ENCODE data around the gene OR2S2.
"Not testable (repeated sequence)": the region's sequence is repeated elsewhere in the genome, so short reads cannot be mapped to it uniquely, and the experiment has no call there.

OR2S2 gene

DNA sequence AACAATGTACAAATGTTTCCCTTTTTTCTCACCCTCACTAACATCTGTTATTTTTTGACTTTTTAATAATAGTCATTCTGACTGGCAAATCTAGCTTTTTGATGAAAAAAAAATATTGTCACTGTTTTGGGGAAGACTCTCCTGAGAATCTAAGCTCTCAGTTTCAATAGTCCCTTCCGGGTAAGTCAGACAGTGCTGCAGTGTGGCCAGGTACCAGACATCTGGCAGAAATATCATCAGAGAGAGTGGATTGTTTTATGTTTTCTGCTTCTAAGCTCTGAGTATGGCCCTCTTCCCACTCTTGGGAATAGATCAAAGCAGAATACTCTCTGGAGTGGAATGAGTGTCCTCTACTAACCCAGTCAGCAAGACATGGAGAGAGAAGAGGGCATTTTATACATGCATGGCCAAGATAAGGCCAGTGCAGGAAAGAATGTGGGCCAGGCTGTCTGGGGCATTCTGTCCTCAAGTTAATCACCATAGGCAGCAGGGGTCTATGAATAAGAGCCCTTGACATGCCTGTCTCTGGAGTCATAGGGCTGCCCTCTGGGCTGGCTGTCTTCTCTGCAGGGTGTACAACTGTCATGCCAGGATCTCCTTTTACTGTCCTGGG lies 38.5 kb upstream of the OR2S2 start:
- H3K4me1 ChIP-seq: no peaks in the 10 kb centered on the region
- H3K36me3 ChIP-seq: no peaks in the 10 kb centered on the region
- H3K4me3 ChIP-seq: no peak overlapping the region
- peaks cover 0 to 10% of the 10 kb centered on the region in 2 donors for H3K27me3 ChIP-seq
- TF ChIP-seq, protein P1, sequence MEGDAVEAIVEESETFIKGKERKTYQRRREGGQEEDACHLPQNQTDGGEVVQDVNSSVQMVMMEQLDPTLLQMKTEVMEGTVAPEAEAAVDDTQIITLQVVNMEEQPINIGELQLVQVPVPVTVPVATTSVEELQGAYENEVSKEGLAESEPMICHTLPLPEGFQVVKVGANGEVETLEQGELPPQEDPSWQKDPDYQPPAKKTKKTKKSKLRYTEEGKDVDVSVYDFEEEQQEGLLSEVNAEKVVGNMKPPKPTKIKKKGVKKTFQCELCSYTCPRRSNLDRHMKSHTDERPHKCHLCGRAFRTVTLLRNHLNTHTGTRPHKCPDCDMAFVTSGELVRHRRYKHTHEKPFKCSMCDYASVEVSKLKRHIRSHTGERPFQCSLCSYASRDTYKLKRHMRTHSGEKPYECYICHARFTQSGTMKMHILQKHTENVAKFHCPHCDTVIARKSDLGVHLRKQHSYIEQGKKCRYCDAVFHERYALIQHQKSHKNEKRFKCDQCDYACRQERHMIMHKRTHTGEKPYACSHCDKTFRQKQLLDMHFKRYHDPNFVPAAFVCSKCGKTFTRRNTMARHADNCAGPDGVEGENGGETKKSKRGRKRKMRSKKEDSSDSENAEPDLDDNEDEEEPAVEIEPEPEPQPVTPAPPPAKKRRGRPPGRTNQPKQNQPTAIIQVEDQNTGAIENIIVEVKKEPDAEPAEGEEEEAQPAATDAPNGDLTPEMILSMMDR (IDR thresholded peaks at IDR 0.05): no peak
- peaks cover 0 to 6% (median 0%) of the 10 kb centered on the region in 3 donors for H3K9me3 ChIP-seq
- DNase-seq: no peak
- H3K27ac ChIP-seq: no peak overlapping the region
- intact Hi-C loops (cut with DNase I; ENCODE audit: low total_unique reads): no loop called here

DNA sequence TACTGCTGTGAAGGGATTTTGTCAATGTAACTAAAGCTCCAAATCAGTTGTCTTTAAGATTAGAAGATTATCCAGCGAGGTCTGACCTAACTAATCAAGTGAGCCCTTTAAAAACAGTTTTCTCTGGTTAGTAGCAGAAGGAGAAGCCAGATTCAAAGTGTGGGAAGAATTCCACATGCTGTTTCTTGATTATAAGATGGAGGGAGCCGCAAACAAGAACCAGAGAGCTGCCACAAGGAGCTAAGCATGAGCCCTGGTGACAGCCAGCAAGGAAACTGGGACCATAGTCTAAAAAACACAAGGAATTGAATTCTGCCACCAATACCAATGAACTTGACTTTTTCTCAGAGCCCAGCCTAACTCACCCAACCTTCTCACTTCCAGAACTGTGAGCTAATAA lies 37.0 kb upstream of the OR2S2 start:
- intact Hi-C loops (cut with DNase I; ENCODE audit: low total_unique reads): no loop called here
- TF ChIP-seq, protein P1 (IDR thresholded peaks at IDR 0.05): no peak

DNA sequence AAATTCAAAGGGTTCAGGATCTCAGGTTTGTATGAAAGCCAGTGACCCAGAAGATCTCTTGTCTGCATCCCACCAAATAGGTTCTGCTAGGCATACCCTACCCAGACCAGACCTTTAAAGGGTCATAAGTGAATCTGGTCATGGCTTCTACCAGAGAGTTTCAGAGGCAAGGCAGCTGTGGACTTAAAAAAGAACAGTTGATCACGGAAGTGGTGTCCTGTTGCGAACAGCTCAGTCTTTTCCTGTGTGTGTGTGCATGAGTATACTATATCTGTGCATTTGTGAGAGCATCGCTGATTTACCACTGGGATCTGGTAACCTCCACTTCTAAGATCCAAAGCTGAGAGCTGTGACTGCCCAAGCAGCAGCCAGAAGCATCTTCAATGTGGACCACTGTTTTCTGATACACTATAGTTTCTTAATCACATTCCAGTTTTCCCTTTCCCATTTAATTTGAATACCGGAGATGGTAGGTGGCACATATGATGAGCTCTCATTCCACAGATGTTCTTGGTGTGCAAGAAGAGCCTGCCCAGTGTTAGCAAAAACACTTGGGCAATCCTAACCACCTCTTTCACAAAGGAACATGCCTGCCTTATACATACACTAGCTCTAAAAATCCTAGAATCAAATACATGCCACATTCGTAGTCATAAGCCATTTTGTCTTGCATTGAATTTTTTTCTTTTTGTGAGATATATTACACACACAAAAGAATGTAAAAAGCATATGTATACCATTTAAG lies 36.2 kb upstream of the OR2S2 start:
- TF ChIP-seq, protein P1 (IDR thresholded peaks at IDR 0.05): no peak
- Histone ChIP-seq H3K9me3 (peaks cover 0 to 6% (median 0%) of the 10 kb centered on the region in 3 donors), H3K4me3 (no peak overlapping the region), H3K36me3 (no peaks in the 10 kb centered on the region), H3K27ac (no peak overlapping the region), H3K4me1 (no peaks in the 10 kb centered on the region), H3K27me3 (peaks cover 0 to 10% of the 10 kb centered on the region in 2 donors)
- intact Hi-C loops (cut with DNase I; ENCODE audit: low total_unique reads): no loop called here
- no peak for DNase-seq

More for the DNA sequence above, 37.0 kb upstream of the OR2S2 start:
- Histone ChIP-seq H3K4me3 (no peak overlapping the region), H3K9me3 (peaks cover 0 to 6% (median 0%) of the 10 kb centered on the region in 3 donors), H3K27ac (no peak overlapping the region), H3K4me1 (no peaks in the 10 kb centered on the region), H3K36me3 (no peaks in the 10 kb centered on the region), H3K27me3 (peaks cover 0 to 10% of the 10 kb centered on the region in 2 donors)
- DNase-seq: no peak

GRCh38 chr9:35993136-35993535 lies 35.2 kb upstream of the OR2S2 start:
- DNase-seq; H3K36me3 ChIP-seq; intact Hi-C loops (cut with DNase I; ENCODE audit: low total_unique reads); H3K4me3 ChIP-seq; H3K27ac ChIP-seq; H3K9me3 ChIP-seq; H3K27me3 ChIP-seq; H3K4me1 ChIP-seq: not testable (repeated sequence)

DNA sequence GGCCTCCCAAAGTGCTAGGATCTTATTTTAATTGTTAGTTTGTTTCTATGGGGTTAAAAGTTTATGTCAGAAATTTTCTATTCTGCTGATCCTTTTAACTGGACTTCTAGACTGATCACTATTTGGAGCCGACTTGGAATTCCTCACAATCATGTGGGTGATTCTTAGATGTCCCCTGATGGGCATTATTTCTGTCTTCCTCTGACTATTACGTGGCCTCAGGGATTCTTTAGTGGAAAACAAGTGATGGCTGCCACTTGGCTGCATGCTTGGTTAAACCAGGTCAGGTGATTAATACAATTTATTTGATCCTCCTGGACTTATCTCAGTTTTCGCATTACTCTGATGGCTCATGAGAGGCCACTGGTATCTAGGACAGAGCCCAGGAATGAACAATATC lies 32.2 kb upstream of the OR2S2 start:
- H3K9me3 ChIP-seq: no peaks in the 10 kb centered on the region
- TF ChIP-seq, protein P1 (IDR thresholded peaks at IDR 0.05): no peak
- H3K27me3 ChIP-seq: peaks cover 0 to 4% of the 10 kb centered on the region in 2 donors
- H3K27ac ChIP-seq: no peak overlapping the region
- H3K4me3 ChIP-seq: no peak overlapping the region
- no peaks in the 10 kb centered on the region for H3K4me1 ChIP-seq
- no peaks in the 10 kb centered on the region for H3K36me3 ChIP-seq
- no peak for DNase-seq
- intact Hi-C loops (cut with DNase I; ENCODE audit: low total_unique reads): no loop called here

- intact Hi-C loops (cut with DNase I; ENCODE audit: low total_unique reads): no loop called here
- Histone ChIP-seq H3K27ac (no peak overlapping the region), H3K9me3 (no peaks in the 10 kb centered on the region), H3K36me3 (no peaks in the 10 kb centered on the region), H3K4me3 (no peak overlapping the region), H3K4me1 (no peaks in the 10 kb centered on the region), H3K27me3 (peaks cover 0 to 6% of the 10 kb centered on the region in 2 donors)
- TF ChIP-seq, protein P1 (IDR thresholded peaks at IDR 0.05): no peak
- DNase-seq: no peak
These were observed 26.1 kb upstream of the OR2S2 start for GRCh38 chr9:35984021-35984420.
